ENCODE measurements around the gene SDK1.
A peak's percentile ranks its signal among the peaks of the same experiment; 100 is the strongest.

The SDK1 gene

GRCh38 chr7:4003503-4003902, 702.5 kb downstream of the SDK1 start:
- no peak for TF ChIP-seq CTCF (IDR thresholded peaks at IDR 0.05; ENCODE audit: insufficient read depth, low read depth, low read length, missing control alignments)
- DNase-seq (ENCODE audit: low read depth), result peak; percentile 19

GRCh38 chr7:4006687-4007086, 705.6 kb downstream of the SDK1 start:
- no peak overlapping the region for H3K4me3 ChIP-seq (ENCODE audit: low read length)
- no peak for TF ChIP-seq CTCF (IDR thresholded peaks at IDR 0.05; ENCODE audit: insufficient read depth, low read depth, low read length, missing control alignments)
- DNase-seq (ENCODE audit: low read depth), result peak; percentile 85

More at GRCh38 chr7:4003503-4003902, 702.5 kb downstream of the SDK1 start:
- no peak overlapping the region for H3K4me3 ChIP-seq (ENCODE audit: low read length)

- no peak for TF ChIP-seq CTCF (IDR thresholded peaks at IDR 0.05; ENCODE audit: insufficient read depth, low read depth, low read length, missing control alignments)
- DNase-seq (ENCODE audit: low read depth), result no peak
- H3K4me3 ChIP-seq (ENCODE audit: low read length), result no peak overlapping the region
Observed at GRCh38 chr7:4009211-4010060, 708.4 kb downstream of the SDK1 start.

GRCh38 chr7:4010061-4010605, 709.1 kb downstream of the SDK1 start:
- no peak for TF ChIP-seq CTCF (IDR thresholded peaks at IDR 0.05; ENCODE audit: insufficient read depth, low read depth, low read length, missing control alignments)
- no peak for DNase-seq (ENCODE audit: low read depth)
- H3K4me3 ChIP-seq (ENCODE audit: low read length), result no peak overlapping the region

GRCh38 chr7:4010923-4011656, 710.0 kb downstream of the SDK1 start:
- H3K4me3 ChIP-seq (ENCODE audit: low read length), result no peak overlapping the region
- TF ChIP-seq CTCF (IDR thresholded peaks at IDR 0.05; ENCODE audit: insufficient read depth, low read depth, low read length, missing control alignments), result no peak
- no peak for DNase-seq (ENCODE audit: low read depth)

- DNase-seq (ENCODE audit: low read depth), result no peak
- no peak overlapping the region for H3K4me3 ChIP-seq (ENCODE audit: low read length)
- TF ChIP-seq CTCF (IDR thresholded peaks at IDR 0.05; ENCODE audit: insufficient read depth, low read depth, low read length, missing control alignments), result no peak
Observed at GRCh38 chr7:4013793-4014192, 712.7 kb downstream of the SDK1 start.
